Measurements from ENCODE around the gene KRT9. TPM values are rescaled to one million over a fixed set of nuclear protein-coding genes. Genes with fewer than 3 reads are reported as not detected.

The KRT9 gene
- total RNA-seq, 1 experiment from 2014 or later: 0.15 TPM

- H3K9me3 ChIP-seq (ENCODE audit: control insufficient read depth in 1 of 2, insufficient read depth in 1 of 2, low read depth in 1 of 2, low read length in 2 of 2): no peaks in the 10 kb centered on the region
- ChIA-PET CTCF (interaction anchor here (1.6 to 2.9 kb wide), 2 partner anchors 14 to 15 kb away, joined by 7 to 23 read pairs; no protein-coding TSS in a partner anchor), RAD21 (ENCODE audit: low non-redundant PET in 1 of 2, low total read pairs in 2 of 2, uncharacterized antibody in 2 of 2, unreplicated experiment in 2 of 2) (no interaction called here), POLR2A (no interaction called here)
- TF ChIP-seq JUND (IDR thresholded peaks at IDR 0.05): no peak
- TF ChIP-seq TCF7L2 (IDR thresholded peaks at IDR 0.05; ENCODE audit: borderline replicate concordance, extremely low read depth, insufficient read depth, insufficient read length): no peak
- TF ChIP-seq, protein P1, sequence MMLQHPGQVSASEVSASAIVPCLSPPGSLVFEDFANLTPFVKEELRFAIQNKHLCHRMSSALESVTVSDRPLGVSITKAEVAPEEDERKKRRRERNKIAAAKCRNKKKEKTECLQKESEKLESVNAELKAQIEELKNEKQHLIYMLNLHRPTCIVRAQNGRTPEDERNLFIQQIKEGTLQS (IDR thresholded peaks at IDR 0.05): no peak
- TF ChIP-seq ZNF274 (IDR thresholded peaks at IDR 0.05; ENCODE audit: low read depth, low read length): no peak
- TF ChIP-seq POLR2A (IDR thresholded peaks at IDR 0.05; ENCODE audit: borderline replicate concordance, extremely low read depth, insufficient read depth, insufficient read length): no peak
- TF ChIP-seq RAD21 (IDR thresholded peaks at IDR 0.05; ENCODE audit: low read depth): no peak
- TF ChIP-seq EGR1 (IDR thresholded peaks at IDR 0.05; ENCODE audit: low read depth): no peak
- no peak for TF ChIP-seq CBX3 (IDR thresholded peaks at IDR 0.05; ENCODE audit: low read depth)
- no peak for TF ChIP-seq EZH2 (IDR thresholded peaks at IDR 0.05)
- no peak for TF ChIP-seq SIN3A (IDR thresholded peaks at IDR 0.05; ENCODE audit: low read depth)
- peaks cover 0 to 6% of the 10 kb centered on the region in 2 experiments; a peak in 2 of 4 replicates for H3K4me1 ChIP-seq (ENCODE audit: control insufficient read depth in 1 of 2, insufficient read depth in 2 of 2, low read length in 2 of 2)
- no peak overlapping the region for H3K9ac ChIP-seq (ENCODE audit: low read length)
- H4K20me1 ChIP-seq (ENCODE audit: insufficient read depth): no peaks in the 10 kb centered on the region
- no TSS peak for BruUV-seq (replicated peaks)
- H3K36me3 ChIP-seq (ENCODE audit: control insufficient read depth in 1 of 2, insufficient read depth in 2 of 2, low read length in 2 of 2): no peaks in the 10 kb centered on the region
- no peak overlapping the region for H3K27ac ChIP-seq (ENCODE audit: low read depth, low read length)
- intact Hi-C loops (cut with micrococcal nuclease): no loop called here
- H2AFZ ChIP-seq (ENCODE audit: low read depth, low read length, poor library complexity, severe bottlenecking): no peak overlapping the region
- H3K79me2 ChIP-seq (ENCODE audit: insufficient read depth, low read length): no peaks in the 10 kb centered on the region
- ATAC-seq: no peak
- DNase-seq (ENCODE audit: low read depth, low spot score): no peak
- no peaks in the 10 kb centered on the region for H3K27me3 ChIP-seq (ENCODE audit: insufficient read depth, low read length)
- no peaks in the 10 kb centered on the region for H3K9me2 ChIP-seq (ENCODE audit: insufficient read depth)
- H3K4me2 ChIP-seq (ENCODE audit: low read length): no peak overlapping the region
- H3K4me3 ChIP-seq (replicated peaks in 1 of 2; ENCODE audit: low read depth in 1 of 2, low read length in 2 of 2): no peak overlapping the region
Measured at GRCh38 chr17:41563607-41564170, 8.2 kb downstream of the KRT9 start.

GRCh38 chr17:41561554-41561953 is 10.3 kb downstream of the KRT9 start:
- ATAC-seq (no peak), DNase-seq (ENCODE audit: low read depth, low spot score) (no peak)
- Histone ChIP-seq H3K79me2 (ENCODE audit: insufficient read depth, low read length) (no peaks in the 10 kb centered on the region), H3K27ac (ENCODE audit: low read depth, low read length) (no peak overlapping the region), H3K36me3 (ENCODE audit: control insufficient read depth in 1 of 2, insufficient read depth in 2 of 2, low read length in 2 of 2) (no peaks in the 10 kb centered on the region), H3K9ac (ENCODE audit: low read length) (no peak overlapping the region), H3K4me3 (replicated peaks in 1 of 2; ENCODE audit: low read depth in 1 of 2, low read length in 2 of 2) (no peak overlapping the region), H3K4me2 (ENCODE audit: low read length) (no peak overlapping the region), H2AFZ (ENCODE audit: low read depth, low read length, poor library complexity, severe bottlenecking) (no peak overlapping the region), H3K9me3 (ENCODE audit: control insufficient read depth in 1 of 2, insufficient read depth in 1 of 2, low read depth in 1 of 2, low read length in 2 of 2) (no peaks in the 10 kb centered on the region), H4K20me1 (ENCODE audit: insufficient read depth) (no peaks in the 10 kb centered on the region), H3K27me3 (ENCODE audit: insufficient read depth, low read length) (no peaks in the 10 kb centered on the region), H3K9me2 (ENCODE audit: insufficient read depth) (no peaks in the 10 kb centered on the region), H3K4me1 (ENCODE audit: control insufficient read depth in 1 of 2, insufficient read depth in 2 of 2, low read length in 2 of 2) (peaks cover 0 to 6% of the 10 kb centered on the region in 2 experiments; a peak in 2 of 4 replicates)
- ChIA-PET CTCF (interaction anchor here (4.8 kb wide), 1 partner anchor 13 kb away, joined by 51 read pairs; no protein-coding TSS in a partner anchor), RAD21 (ENCODE audit: low non-redundant PET in 1 of 2, low total read pairs in 2 of 2, uncharacterized antibody in 2 of 2, unreplicated experiment in 2 of 2) (no interaction called here), POLR2A (no interaction called here)
- no TSS peak for BruUV-seq (replicated peaks)
- TF ChIP-seq ZNF274 (IDR thresholded peaks at IDR 0.05; ENCODE audit: low read depth, low read length) (no peak), TCF7L2 (IDR thresholded peaks at IDR 0.05; ENCODE audit: borderline replicate concordance, extremely low read depth, insufficient read depth, insufficient read length) (no peak), JUND (IDR thresholded peaks at IDR 0.05) (no peak), SIN3A (IDR thresholded peaks at IDR 0.05; ENCODE audit: low read depth) (no peak), EZH2 (IDR thresholded peaks at IDR 0.05) (no peak), POLR2A (IDR thresholded peaks at IDR 0.05; ENCODE audit: borderline replicate concordance, extremely low read depth, insufficient read depth, insufficient read length) (no peak), YY1 (IDR thresholded peaks at IDR 0.05; ENCODE audit: extremely low read depth, insufficient replicate concordance, low read depth, low read length) (no peak)
- TF ChIP-seq, protein P1 (IDR thresholded peaks at IDR 0.05): no peak
- intact Hi-C loops (cut with micrococcal nuclease): no loop called here
